RCC 7860 (cell line): Measurements from ENCODE around the gene BPGM.

Source experiments
- DNase-seq: peaks from one replicate; pipeline ENCODE4 v3.0.0-alpha.2; 2015; ENCODE audit warnings: low spot score
- FAIRE-seq: peaks from 2 replicates; lab custom pipeline; 2012; peaks lifted over from hg19 to GRCh38; lab: Jason Lieb, UNC

BPGM gene

GRCh38 chr7:134714470-134715205 is 68.0 kb downstream of the BPGM start:
- DNase-seq = no peak
- no peak for FAIRE-seq

- no peak for DNase-seq
- FAIRE-seq = no peak
Measured at GRCh38 chr7:134718211-134718875, 71.7 kb downstream of the BPGM start.

- FAIRE-seq = no peak
- DNase-seq = no peak
Measured at GRCh38 chr7:134720091-134720935, 73.7 kb downstream of the BPGM start.

- FAIRE-seq (no peak), DNase-seq (no peak)
Measured at GRCh38 chr7:134721171-134721570, 74.5 kb downstream of the BPGM start.

GRCh38 chr7:134722786-134723322 is 76.2 kb downstream of the BPGM start:
- FAIRE-seq = no peak

GRCh38 chr7:134723892-134724291 is 77.2 kb downstream of the BPGM start:
- no peak for DNase-seq
- FAIRE-seq = no peak

More at GRCh38 chr7:134722786-134723322, 76.2 kb downstream of the BPGM start:
- DNase-seq = no peak

GRCh38 chr7:134724606-134725005 is 78.0 kb downstream of the BPGM start:
- peak; percentile 31 for DNase-seq
- no peak for FAIRE-seq

- DNase-seq (no peak), FAIRE-seq (no peak)
Measured at GRCh38 chr7:134726581-134726980, 79.9 kb downstream of the BPGM start.

GRCh38 chr7:134727711-134728110 is 81.1 kb downstream of the BPGM start:
- FAIRE-seq = no peak
- no peak for DNase-seq
